ENCODE measurements around the gene SH3RF3. TPM values are rescaled to one million over a fixed set of nuclear protein-coding genes. Genes with fewer than 3 reads are reported as not detected.
A peak's percentile ranks its signal among the peaks of the same experiment; 100 is the strongest.
"Not testable (repeated sequence)": the region's sequence is repeated elsewhere in the genome, so short reads cannot be mapped to it uniquely, and the experiment has no call there.

The SH3RF3 gene
- total RNA-seq, 1 donor from 2014 or later = 10.8 TPM

- H3K36me3 ChIP-seq = no peaks in the 10 kb centered on the region
- intact Hi-C loops (cut with DNase I) = no loop called here
- peaks cover 7% of the 10 kb centered on the region for H3K4me1 ChIP-seq
- DNase-seq (ENCODE audit: extremely low spot score in 2 of 2) = peak in 1 of 2 donors; percentile 76
- no peaks in the 10 kb centered on the region for H3K27me3 ChIP-seq
- TF ChIP-seq POLR2AphosphoS5 (IDR thresholded peaks at IDR 0.05; ENCODE audit: insufficient read depth in 1 of 2, low read depth in 1 of 2) (no peak), POLR2A (IDR thresholded peaks at IDR 0.05) (no peak), CTCF (IDR thresholded peaks at IDR 0.05) (no peak)
- no peaks in the 10 kb centered on the region for H3K9me3 ChIP-seq
- H3K27ac ChIP-seq = no peak overlapping the region
- H3K4me3 ChIP-seq = no peak overlapping the region
These were observed 402.2 kb downstream of the SH3RF3 start for GRCh38 chr2:109531221-109531620.

GRCh38 chr2:109531896-109532727 lies 403.1 kb downstream of the SH3RF3 start:
- Histone ChIP-seq H3K27ac (no peak overlapping the region), H3K4me1 (peaks cover 7% of the 10 kb centered on the region), H3K9me3 (no peaks in the 10 kb centered on the region), H3K27me3 (no peaks in the 10 kb centered on the region), H3K4me3 (no peak overlapping the region), H3K36me3 (no peaks in the 10 kb centered on the region)
- peak in 1 of 2 donors; percentile 56 for DNase-seq (ENCODE audit: extremely low spot score in 2 of 2)
- intact Hi-C loops (cut with DNase I) = no loop called here
- TF ChIP-seq POLR2AphosphoS5 (IDR thresholded peaks at IDR 0.05; ENCODE audit: insufficient read depth in 1 of 2, low read depth in 1 of 2) (no peak), CTCF (IDR thresholded peaks at IDR 0.05) (no peak), POLR2A (IDR thresholded peaks at IDR 0.05) (no peak)

GRCh38 chr2:109532728-109533076 lies 403.7 kb downstream of the SH3RF3 start:
- no peak for TF ChIP-seq CTCF (IDR thresholded peaks at IDR 0.05)
- TF ChIP-seq POLR2A (IDR thresholded peaks at IDR 0.05) = no peak
- no peak for TF ChIP-seq POLR2AphosphoS5 (IDR thresholded peaks at IDR 0.05; ENCODE audit: insufficient read depth in 1 of 2, low read depth in 1 of 2)
- Histone ChIP-seq H3K4me3 (no peak overlapping the region), H3K27me3 (no peaks in the 10 kb centered on the region), H3K9me3 (no peaks in the 10 kb centered on the region), H3K36me3 (no peaks in the 10 kb centered on the region), H3K27ac (no peak overlapping the region), H3K4me1 (peaks cover 7% of the 10 kb centered on the region)
- intact Hi-C loops (cut with DNase I) = no loop called here
- DNase-seq (ENCODE audit: extremely low spot score in 2 of 2) = no peak

- Histone ChIP-seq H3K4me1 (peaks cover 7% of the 10 kb centered on the region), H3K9me3 (no peaks in the 10 kb centered on the region), H3K27me3 (no peaks in the 10 kb centered on the region), H3K4me3 (no peak overlapping the region), H3K27ac (no peak overlapping the region), H3K36me3 (no peaks in the 10 kb centered on the region)
- intact Hi-C loops (cut with DNase I) = no loop called here
- DNase-seq (ENCODE audit: extremely low spot score in 2 of 2) = peak in 1 of 2 donors; percentile 79
- TF ChIP-seq POLR2A (IDR thresholded peaks at IDR 0.05) (no peak), POLR2AphosphoS5 (IDR thresholded peaks at IDR 0.05; ENCODE audit: insufficient read depth in 1 of 2, low read depth in 1 of 2) (no peak), CTCF (IDR thresholded peaks at IDR 0.05) (no peak)
These were observed 404.8 kb downstream of the SH3RF3 start for GRCh38 chr2:109533823-109534222.

GRCh38 chr2:109535217-109535946 lies 406.4 kb downstream of the SH3RF3 start:
- no peak overlapping the region for H3K27ac ChIP-seq
- no peak for DNase-seq (ENCODE audit: extremely low spot score in 2 of 2)
- no peaks in the 10 kb centered on the region for H3K27me3 ChIP-seq
- H3K4me1 ChIP-seq = peaks cover 7% of the 10 kb centered on the region
- H3K36me3 ChIP-seq = no peaks in the 10 kb centered on the region
- no peak overlapping the region for H3K4me3 ChIP-seq
- intact Hi-C loops (cut with DNase I) = no loop called here
- no peak for TF ChIP-seq CTCF (IDR thresholded peaks at IDR 0.05)
- no peak for TF ChIP-seq POLR2AphosphoS5 (IDR thresholded peaks at IDR 0.05; ENCODE audit: insufficient read depth in 1 of 2, low read depth in 1 of 2)
- TF ChIP-seq POLR2A (IDR thresholded peaks at IDR 0.05) = no peak
- no peaks in the 10 kb centered on the region for H3K9me3 ChIP-seq

GRCh38 chr2:109536556-109536955 lies 407.6 kb downstream of the SH3RF3 start:
- H3K36me3 ChIP-seq; intact Hi-C loops (cut with DNase I); H3K4me1 ChIP-seq; H3K4me3 ChIP-seq; DNase-seq (ENCODE audit: extremely low spot score in 2 of 2); H3K9me3 ChIP-seq; H3K27ac ChIP-seq; H3K27me3 ChIP-seq: not testable (repeated sequence)

Measured in vagina (tissue), 2 donors.